K562 (cell line): ENCODE data around the gene MCM9. TPM values are rescaled to one million over a fixed set of nuclear protein-coding genes. Genes with fewer than 3 reads are reported as not detected.

Experiments used
- ATAC-seq: fragments of 200-7000 bp; cut with Tn5 transposase; 3 replicates; pipeline ENCODE4 v1.9.1; 2020; ENCODE audit warnings: moderate library complexity
- BruUV-seq: library from RNA; stranded (reverse); fragments of 400-500 nt; replicated peaks from 2 replicates; lab custom pipeline; 2021; lab: Mats Ljungman, UMichigan
- CTCF ChIA-PET: fragments of 300-600 bp; formaldehyde crosslinking; extraction: SDS; loops from one replicate; lab custom pipeline; 2021; ENCODE audit warnings: low intra/inter-chr PET ratio; lab: Yijun Ruan, JAX
- POLR2A ChIA-PET: fragments of 300-600, 350-650 bp; sonication (Branson Sonifier 250); formaldehyde crosslinking; extraction: SDS; loops from one replicate; lab custom pipeline; 2021; ENCODE audit warnings: antibody characterized with exemption, inconsistent platforms; lab: Yijun Ruan, JAX
- DNase-seq, 4 experiments: peaks; one replicate each; pipeline versions ENCODE4 v3.0.0 to v3.0.0-alpha.2; 2011 to 2018; ENCODE audit warnings: low spot score in 3 of 4, mixed read lengths in 3 of 4; ENCODE audit errors: extremely low read depth in 1 of 4
- FAIRE-seq: peaks from 2 replicates; lab custom pipeline; 2011; peaks lifted over from hg19 to GRCh38; lab: Jason Lieb, UNC
- H2AFZ ChIP-seq: 2 replicates; pipeline ENCODE4 v1.6.0; 2011; ENCODE audit warnings: low read depth, low read length, control low read depth, inconsistent platforms
- H3K27ac ChIP-seq: fragments of 200-600 bp; 3 replicates; pipeline ENCODE4 v1.8.0; 2011; ENCODE audit warnings: low read depth, mild to moderate bottlenecking, control low read depth, inconsistent platforms, low read length, moderate library complexity, mixed read lengths; ENCODE audit errors: extremely low read depth
- H3K27me3 ChIP-seq, 2 experiments: fragments of 300-600 bp in 1 of 2; 2 replicates in 1 of 2; 3 replicates in 1 of 2; pipeline versions ENCODE4 v1.6.0 to v1.8.0; 2011; ENCODE audit warnings: inconsistent platforms in 2 of 2, low read length in 2 of 2, mild to moderate bottlenecking in 1 of 2, mixed read lengths in 1 of 2, moderate library complexity in 1 of 2; ENCODE audit not compliant: control insufficient read depth in 2 of 2, insufficient read depth in 2 of 2
- H3K36me3 ChIP-seq: fragments of 300-600 bp; 3 replicates; pipeline ENCODE4 v1.8.0; 2011; ENCODE audit warnings: mild to moderate bottlenecking, low read length, inconsistent platforms; ENCODE audit not compliant: control insufficient read depth, insufficient read depth
- H3K4me1 ChIP-seq, 2 experiments: fragments of 200-600 bp in 1 of 2; replicated peaks in 1 of 2; 2 replicates in 1 of 2; 3 replicates in 1 of 2; pipeline versions ENCODE4 v1.5.1 to v1.8.0; 2011; ENCODE audit warnings: inconsistent platforms in 2 of 2, low read length in 2 of 2, mild to moderate bottlenecking in 1 of 2, mixed read lengths in 1 of 2, moderate library complexity in 1 of 2; ENCODE audit not compliant: control insufficient read depth in 2 of 2, insufficient read depth in 2 of 2
- H3K4me2 ChIP-seq: 2 replicates; pipeline ENCODE4 v1.6.1; 2011; ENCODE audit warnings: low read length, control low read depth, inconsistent platforms, mixed read lengths; ENCODE audit not compliant: insufficient read depth
- H3K4me3 ChIP-seq: fragments of 200-600 bp; sonication (generic), shearing (Covaris generic); 2 replicates; pipeline ENCODE4 v1.5.1; 2016; ENCODE audit warnings: control low read depth, inconsistent platforms
- H3K79me2 ChIP-seq: fragments of 200-600 bp; 3 replicates; pipeline ENCODE4 v1.8.0; 2011; ENCODE audit warnings: low read length, inconsistent platforms; ENCODE audit not compliant: control insufficient read depth, insufficient read depth
- H3K9ac ChIP-seq, 2 experiments: 2 replicates each; pipeline versions ENCODE4 v1.6.0 to v1.6.1; 2011; ENCODE audit warnings: low read depth in 2 of 2, low read length in 2 of 2, control low read depth in 1 of 2, inconsistent platforms in 1 of 2, mild to moderate bottlenecking in 1 of 2, mixed read lengths in 1 of 2; ENCODE audit not compliant: insufficient read depth in 1 of 2
- H3K9me1 ChIP-seq: one replicate; pipeline ENCODE4 v1.6.0; 2011; ENCODE audit warnings: inconsistent platforms, mild to moderate bottlenecking, low read length, moderate library complexity; ENCODE audit not compliant: control insufficient read depth, insufficient read depth
- H3K9me3 ChIP-seq: replicated peaks from 2 replicates; pipeline ENCODE4 v1.5.1; 2011; ENCODE audit warnings: low read depth, low read length, inconsistent platforms; ENCODE audit not compliant: control insufficient read depth, insufficient read depth
- H4K20me1 ChIP-seq: replicated peaks from 2 replicates; pipeline ENCODE4 v1.6.1; 2011; ENCODE audit warnings: low read length, inconsistent platforms, mixed read lengths; ENCODE audit not compliant: control insufficient read depth, insufficient read depth
- ELF2 ChIP-seq: fragments of 250-450 bp; sonication (Bioruptor Pico); IDR thresholded peaks from 2 replicates; pipeline ENCODE4 v1.5.0; 2021; ENCODE audit warnings: mild to moderate bottlenecking
- HBP1 ChIP-seq: fragments of 450-650 bp; formaldehyde crosslinking; IDR thresholded peaks from 2 replicates; pipeline ENCODE4 v1.4.0; 2022; ENCODE audit warnings: missing genetic modification characterization
- ILK ChIP-seq: fragments of 450-650 bp; IDR thresholded peaks from 2 replicates; pipeline ENCODE4 v1.6.1; 2016; ENCODE audit warnings: missing genetic modification characterization, low read depth, mild to moderate bottlenecking, missing compliant biosample characterization, moderate library complexity, borderline replicate concordance
- KLF1 ChIP-seq: fragments of 450-650 bp; IDR thresholded peaks from 2 replicates; pipeline ENCODE4 v1.6.1; 2016; ENCODE audit warnings: missing genetic modification characterization, missing compliant biosample characterization
- LARP7 ChIP-seq: fragments of 450-650 bp; IDR thresholded peaks from 2 replicates; pipeline ENCODE4 v1.6.1; 2016
- MYBL2 ChIP-seq, 2 experiments: fragments of 450-650 bp in 1 of 2; sonication (generic) in 1 of 2; formaldehyde crosslinking in 1 of 2; IDR thresholded peaks; 2 replicates each; pipeline versions ENCODE4 v1.6.1 to v1.8.1; 2017 to 2022; ENCODE audit warnings: borderline replicate concordance in 1 of 2, inconsistent platforms in 1 of 2, low read depth in 1 of 2, mild to moderate bottlenecking in 1 of 2, missing genetic modification reagents in 1 of 2, moderate library complexity in 1 of 2
- NFYB ChIP-seq: IDR thresholded peaks from 2 replicates; pipeline ENCODE4 v1.6.1; 2011; ENCODE audit warnings: mild to moderate bottlenecking, moderate library complexity; ENCODE audit not compliant: insufficient read length; ENCODE audit errors: extremely low read depth
- POLR2G ChIP-seq: fragments of 200-400 bp; formaldehyde crosslinking; IDR thresholded peaks from 2 replicates; pipeline ENCODE4 v1.6.1; 2017; ENCODE audit warnings: low read depth, mild to moderate bottlenecking, antibody characterized with exemption, low read length, moderate library complexity
- SRSF3 ChIP-seq: fragments of 200-400 bp; formaldehyde crosslinking; IDR thresholded peaks from 2 replicates; pipeline ENCODE4 v1.6.1; 2016; ENCODE audit warnings: mild to moderate bottlenecking, low read length, moderate library complexity; ENCODE audit not compliant: insufficient read depth
- SRSF9 ChIP-seq: fragments of 200-400 bp; formaldehyde crosslinking; IDR thresholded peaks from 2 replicates; pipeline ENCODE4 v1.6.1; 2017; ENCODE audit warnings: low read depth, low read length, borderline replicate concordance
- ZC3H11A ChIP-seq: IDR thresholded peaks from 2 replicates; pipeline ENCODE4 v1.6.1; 2012; ENCODE audit warnings: low read depth, low read length, improper control_type of control experiment
- ZFP30 ChIP-seq: fragments of 250-450 bp; sonication (Bioruptor Pico); IDR thresholded peaks from 2 replicates; pipeline ENCODE4 v1.8.0; 2022; ENCODE audit warnings: moderate library complexity, mild to moderate bottlenecking, inconsistent platforms, borderline replicate concordance
- ZNF134 ChIP-seq: fragments of 250-450 bp; sonication (Bioruptor Pico); conservative IDR thresholded peaks from 2 replicates; pipeline ENCODE4 v1.4.0; 2020
- ZNF140 ChIP-seq: fragments of 250-450 bp; sonication (Bioruptor Pico); IDR thresholded peaks from 2 replicates; pipeline ENCODE4 v1.8.0; 2021; ENCODE audit warnings: moderate library complexity, mild to moderate bottlenecking, inconsistent platforms
- ZNF282 ChIP-seq: sonication (generic); formaldehyde crosslinking; IDR thresholded peaks from 2 replicates; pipeline ENCODE4 v1.8.1; 2023; ENCODE audit warnings: missing genetic modification reagents
- ZNF311 ChIP-seq: fragments of 250-450 bp; sonication (Bioruptor Pico); IDR thresholded peaks from 2 replicates; pipeline ENCODE4 v1.4.0; 2020; ENCODE audit warnings: mild to moderate bottlenecking, moderate library complexity
- ZNF830 ChIP-seq: fragments of 250-450 bp; sonication (Bioruptor Pico); IDR thresholded peaks from 2 replicates; pipeline ENCODE4 v1.5.0; 2021; ENCODE audit warnings: mild to moderate bottlenecking
- WGBS: fragments of 100-300 bp; shearing (Covaris generic); methylation state at CpG from one replicate; pipeline ENCODE4 v1.1.6; 2016; ENCODE audit warnings: low coverage, mixed read lengths; ENCODE audit not compliant: insufficient coverage; ENCODE audit errors: missing lambda C conversion rate; 5-methylcytosine and 5-hydroxymethylcytosine counted together
- in situ Hi-C: fragments of 300-500 bp; cut with MboI; formaldehyde crosslinking; loops from 4 replicates; pipeline ENCODE4 v1.15.0; 2018; ENCODE audit warnings: inconsistent platforms, mixed read lengths
- intact Hi-C: fragments of 100-400 bp; cut with micrococcal nuclease; formaldehyde crosslinking; loops from 2 replicates; pipeline ENCODE4 v1.14.2; 2022
- polyA plus RNA-seq, 8 experiments: library from polyadenylated mRNA; depleted of rRNA in 4 of 8; stranded (reverse) in 5 of 8; unstranded in 3 of 8; fragments of >200 nt; fragmentation: Nextera tagmentation in 2 of 8; fragmentation: Illumina TruSeq in 1 of 8; extraction: Ambion mirVana in 2 of 8; extraction: Trizol in 1 of 8; gene quantifications; 2 replicates each; pipeline versions ENCODE4 v1.2.1 to v1.2.3, GENCODE V29; 2011 to 2014; ENCODE audit warnings: inconsistent platforms in 1 of 8, missing spikeins in 1 of 8
- total RNA-seq, 7 experiments: library from RNA; depleted of rRNA in 6 of 7; stranded (reverse); fragments of >200 nt in 6 of 7; fragmentation: Illumina TruSeq in 2 of 7; extraction: Trizol in 2 of 7; gene quantifications; 2 replicates each; pipeline versions ENCODE4 v1.2.1 to v1.2.3, GENCODE V29; 2011 to 2021; ENCODE audit warnings: low replicate concordance in 1 of 7
- TF ChIP-seq, protein P1 (sequence below): fragments of 250-450 bp; sonication (Bioruptor Pico); IDR thresholded peaks from 2 replicates; pipeline ENCODE4 v1.5.0; 2021; ENCODE audit warnings: mild to moderate bottlenecking, moderate library complexity

MCM9 gene
- total and polyA plus RNA-seq, 9 of the 15 experiments (the other 6 are each of a cell fraction or from before 2014, with no cell fraction given): 4.8 to 16.7 (median 11.6) TPM

- no peak overlapping the region for H3K4me3 ChIP-seq
- no peak for FAIRE-seq
- ChIA-PET CTCF (no interaction called here), POLR2A (interaction anchor here (0.8 kb wide), 1 partner anchor 19 kb away, joined by 3 read pairs; no protein-coding TSS in a partner anchor)
- H3K4me2 ChIP-seq: no peak overlapping the region
- no peak overlapping the region for H2AFZ ChIP-seq
- H3K27me3 ChIP-seq: no peaks in the 10 kb centered on the region
- BruUV-seq: no TSS peak
- 92% methylated on average over 5 of the region's 5 CpGs for WGBS
- peaks cover 93% of the 10 kb centered on the region for H3K36me3 ChIP-seq
- in situ Hi-C loops (no loop called here), intact Hi-C loops (no loop called here)
- H3K9ac ChIP-seq: no peak overlapping the region
- no peak overlapping the region for H3K27ac ChIP-seq
- no peaks in the 10 kb centered on the region for H3K79me2 ChIP-seq
- H4K20me1 ChIP-seq: no peaks in the 10 kb centered on the region
- H3K4me1 ChIP-seq: no peaks in the 10 kb centered on the region
- ATAC-seq: no peak
- no peaks in the 10 kb centered on the region for H3K9me1 ChIP-seq
- H3K9me3 ChIP-seq: no peaks in the 10 kb centered on the region
- no peak for DNase-seq
- TF ChIP-seq ELF2 (CRISPR knock-in tag): no peak
- TF ChIP-seq ZNF282 (CRISPR knock-in tag): no peak
- no peak for TF ChIP-seq ZC3H11A
- TF ChIP-seq KLF1 (tag): no peak
- no peak for TF ChIP-seq MYBL2 (IDR thresholded peaks at IDR 0.05; ENCODE audit: low read depth)
- TF ChIP-seq MYBL2 (CRISPR knock-in tag; IDR thresholded peaks at IDR 0.05; ENCODE audit: borderline replicate concordance): no peak
- no peak for TF ChIP-seq POLR2G
- no peak for TF ChIP-seq ZNF311
- TF ChIP-seq LARP7: no peak
- no peak for TF ChIP-seq ILK (tag)
- TF ChIP-seq HBP1: no peak
- TF ChIP-seq SRSF9: no peak
- TF ChIP-seq, protein P1, sequence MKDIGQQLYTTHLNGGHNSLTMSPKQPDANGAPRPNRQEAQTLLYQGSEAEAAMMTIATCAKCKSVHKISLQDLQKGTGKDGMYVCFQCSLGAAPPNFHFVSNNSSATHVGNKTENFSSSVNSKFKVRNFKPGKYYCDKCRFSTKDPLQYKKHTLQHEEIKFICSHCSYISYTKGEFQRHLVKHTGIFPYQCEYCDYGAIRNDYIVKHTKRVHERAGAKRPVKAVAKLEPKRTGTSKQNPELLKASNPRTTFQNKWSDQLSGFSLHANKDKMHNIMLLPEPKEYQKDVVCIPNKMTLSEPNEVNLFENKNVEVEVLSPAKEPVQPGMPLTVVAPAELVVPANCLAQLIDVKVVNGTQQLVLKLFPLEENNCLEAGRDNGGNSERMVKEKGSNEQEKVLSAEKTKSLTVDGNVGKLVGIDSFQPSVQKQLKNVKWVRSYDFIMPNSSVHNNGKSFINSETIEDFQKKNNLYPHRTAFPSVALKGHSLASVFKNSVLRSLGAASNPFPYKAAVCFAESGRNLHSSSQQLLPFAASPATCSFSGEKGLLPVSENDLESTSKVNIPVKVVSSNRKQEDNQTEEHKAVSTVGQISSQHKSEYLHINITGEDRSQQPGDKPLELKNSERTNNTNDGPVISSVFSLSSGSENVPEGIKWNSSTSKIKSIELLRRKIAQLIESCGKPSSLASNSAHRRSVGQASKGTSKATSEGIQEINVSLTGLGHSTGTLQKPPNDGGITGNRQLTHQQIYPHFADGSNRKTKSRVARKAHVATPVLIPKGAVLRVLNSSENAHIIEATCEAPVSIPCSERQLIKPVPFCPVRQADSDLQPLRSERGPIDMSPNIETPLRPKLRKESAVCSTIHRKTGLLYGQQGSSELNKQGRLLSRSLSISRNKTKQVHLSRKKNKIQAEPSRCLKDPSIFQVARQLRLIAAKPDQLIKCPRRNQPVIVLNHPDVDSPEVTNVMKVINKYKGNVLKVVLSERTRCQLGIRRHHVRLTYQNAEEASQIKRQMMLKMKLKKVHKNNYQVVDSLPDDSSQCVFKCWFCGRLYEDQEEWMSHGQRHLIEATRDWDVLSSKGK: no peak
- TF ChIP-seq ZFP30 (CRISPR knock-in tag): no peak
- no peak for TF ChIP-seq ZNF134 (CRISPR knock-in tag)
- no peak for TF ChIP-seq ZNF140 (CRISPR knock-in tag)
- TF ChIP-seq SRSF3: no peak
- no peak for TF ChIP-seq ZNF830 (CRISPR knock-in tag)
- TF ChIP-seq NFYB: no peak
These were observed 17.2 kb downstream of the MCM9 start for GRCh38 chr6:118917546-118918328.
